OCI-LY1 (cell line): Measurements from ENCODE around the gene SELENOI.

Experiments
- EZH2 ChIP-seq: fragments of 200-600 bp; sonication (generic), shearing (Covaris generic); IDR thresholded peaks from 2 replicates; pipeline ENCODE4 v1.8.0; 2017; ENCODE audit warnings: borderline replicate concordance, mixed run types, mild to moderate bottlenecking, antibody characterized with exemption, low read length, moderate library complexity, mixed read lengths
- TF ChIP-seq, protein P1 (sequence below): fragments of 200-600 bp; sonication (generic), shearing (Covaris generic); IDR thresholded peaks from 2 replicates; pipeline ENCODE4 v1.5.1; 2017; ENCODE audit warnings: mild to moderate bottlenecking, antibody characterized with exemption, low read length, moderate library complexity, mixed read lengths

GRCh38 chr2:26355038-26355995, 9.4 kb downstream of the SELENOI start:
- TF ChIP-seq, protein P1, sequence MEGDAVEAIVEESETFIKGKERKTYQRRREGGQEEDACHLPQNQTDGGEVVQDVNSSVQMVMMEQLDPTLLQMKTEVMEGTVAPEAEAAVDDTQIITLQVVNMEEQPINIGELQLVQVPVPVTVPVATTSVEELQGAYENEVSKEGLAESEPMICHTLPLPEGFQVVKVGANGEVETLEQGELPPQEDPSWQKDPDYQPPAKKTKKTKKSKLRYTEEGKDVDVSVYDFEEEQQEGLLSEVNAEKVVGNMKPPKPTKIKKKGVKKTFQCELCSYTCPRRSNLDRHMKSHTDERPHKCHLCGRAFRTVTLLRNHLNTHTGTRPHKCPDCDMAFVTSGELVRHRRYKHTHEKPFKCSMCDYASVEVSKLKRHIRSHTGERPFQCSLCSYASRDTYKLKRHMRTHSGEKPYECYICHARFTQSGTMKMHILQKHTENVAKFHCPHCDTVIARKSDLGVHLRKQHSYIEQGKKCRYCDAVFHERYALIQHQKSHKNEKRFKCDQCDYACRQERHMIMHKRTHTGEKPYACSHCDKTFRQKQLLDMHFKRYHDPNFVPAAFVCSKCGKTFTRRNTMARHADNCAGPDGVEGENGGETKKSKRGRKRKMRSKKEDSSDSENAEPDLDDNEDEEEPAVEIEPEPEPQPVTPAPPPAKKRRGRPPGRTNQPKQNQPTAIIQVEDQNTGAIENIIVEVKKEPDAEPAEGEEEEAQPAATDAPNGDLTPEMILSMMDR: no peak
- TF ChIP-seq EZH2: no peak
